Osteocyte (in vitro differentiated cells): ENCODE data around the gene TDP2. TPM values are rescaled to one million over a fixed set of nuclear protein-coding genes. Genes with fewer than 3 reads are reported as not detected.
"Not testable (repeated sequence)": the region's sequence is repeated elsewhere in the genome, so short reads cannot be mapped to it uniquely, and the experiment has no call there.

Source experiments
- DNase-seq: peaks from one replicate; pipeline ENCODE4 v3.0.0; 2021; ENCODE audit warnings: mixed read lengths; ENCODE audit not compliant: unreplicated experiment; ENCODE audit errors: extremely low spot score
- H3K27ac Mint-ChIP-seq: one replicate; pipeline ENCODE4 v1.8.0; 2021; ENCODE audit warnings: mild to moderate bottlenecking, mixed read lengths; ENCODE audit not compliant: unreplicated experiment
- H3K27me3 Mint-ChIP-seq: one replicate; pipeline ENCODE4 v1.8.0; 2021; ENCODE audit warnings: mixed read lengths; ENCODE audit not compliant: unreplicated experiment
- H3K36me3 Mint-ChIP-seq: one replicate; pipeline ENCODE4 v1.8.0; 2021; ENCODE audit warnings: mixed read lengths; ENCODE audit not compliant: unreplicated experiment
- H3K4me1 Mint-ChIP-seq: one replicate; pipeline ENCODE4 v1.8.0; 2021; ENCODE audit warnings: mixed read lengths; ENCODE audit not compliant: unreplicated experiment
- H3K4me3 Mint-ChIP-seq: one replicate; pipeline ENCODE4 v1.8.0; 2021; ENCODE audit warnings: mild to moderate bottlenecking, moderate library complexity, mixed read lengths; ENCODE audit not compliant: unreplicated experiment
- H3K9me3 Mint-ChIP-seq: one replicate; pipeline ENCODE4 v1.8.0; 2021; ENCODE audit warnings: mixed read lengths; ENCODE audit not compliant: unreplicated experiment
- CTCF ChIP-seq: fragments of 200-600 bp; sonication (generic); IDR thresholded peaks from 2 replicates; pipeline ENCODE4 v1.5.0; 2021; ENCODE audit warnings: antibody characterized with exemption, mild to moderate bottlenecking, moderate library complexity
- total RNA-seq: library from RNA; stranded (reverse); gene quantifications from 2 replicates; pipeline ENCODE4 v1.2.1, GENCODE V29; 2021

Gene TDP2
- total RNA-seq, 1 donor from 2014 or later: 31.5 TPM

- no peak for TF ChIP-seq CTCF
- H3K27ac Mint-ChIP-seq: no peak overlapping the region
- H3K4me1 Mint-ChIP-seq: peaks cover 12% of the 10 kb centered on the region
- no peak for DNase-seq
- H3K4me3 Mint-ChIP-seq: peak overlapping the region; percentile 77
- H3K27me3 Mint-ChIP-seq: peaks cover 20% of the 10 kb centered on the region
- H3K36me3 Mint-ChIP-seq: peaks cover 12% of the 10 kb centered on the region
- H3K9me3 Mint-ChIP-seq: no peaks in the 10 kb centered on the region
These were observed 19.9 kb downstream of the TDP2 start for GRCh38 chr6:24646771-24647170.

- no peaks in the 10 kb centered on the region for H3K36me3 Mint-ChIP-seq
- TF ChIP-seq CTCF: no peak
- no peak for DNase-seq
- H3K27ac Mint-ChIP-seq: no peak overlapping the region
- H3K27me3 Mint-ChIP-seq: peaks cover 30% of the 10 kb centered on the region
- H3K9me3 Mint-ChIP-seq: no peaks in the 10 kb centered on the region
- no peak overlapping the region for H3K4me3 Mint-ChIP-seq
- H3K4me1 Mint-ChIP-seq: peaks cover 12% of the 10 kb centered on the region
These were observed 22.3 kb downstream of the TDP2 start for GRCh38 chr6:24644377-24644776.

- Mint-ChIP-seq H3K4me1 (peaks cover 12% of the 10 kb centered on the region), H3K36me3 (no peaks in the 10 kb centered on the region), H3K4me3 (no peak overlapping the region), H3K27ac (no peak overlapping the region), H3K9me3 (peaks cover 4% of the 10 kb centered on the region), H3K27me3 (peaks cover 31% of the 10 kb centered on the region)
- no peak for DNase-seq
- TF ChIP-seq CTCF: no peak
These were observed 22.8 kb downstream of the TDP2 start for GRCh38 chr6:24643920-24644319.

GRCh38 chr6:24642061-24642460 lies 24.6 kb downstream of the TDP2 start:
- H3K4me1 Mint-ChIP-seq: peaks cover 12% of the 10 kb centered on the region
- peaks cover 10% of the 10 kb centered on the region for H3K9me3 Mint-ChIP-seq
- no peaks in the 10 kb centered on the region for H3K36me3 Mint-ChIP-seq
- H3K27me3 Mint-ChIP-seq: peaks cover 41% of the 10 kb centered on the region
- no peak for DNase-seq
- no peak overlapping the region for H3K27ac Mint-ChIP-seq
- H3K4me3 Mint-ChIP-seq: no peak overlapping the region
- TF ChIP-seq CTCF: no peak

GRCh38 chr6:24640631-24641030 lies 26.1 kb downstream of the TDP2 start:
- not testable (repeated sequence) for H3K4me3 Mint-ChIP-seq, H3K27ac Mint-ChIP-seq, H3K36me3 Mint-ChIP-seq, DNase-seq, H3K4me1 Mint-ChIP-seq
- H3K9me3 Mint-ChIP-seq: peaks cover 10% of the 10 kb centered on the region
- H3K27me3 Mint-ChIP-seq: peaks cover 51% of the 10 kb centered on the region

GRCh38 chr6:24640166-24640565 lies 26.5 kb downstream of the TDP2 start:
- Mint-ChIP-seq H3K27me3 (peaks cover 50% of the 10 kb centered on the region), H3K9me3 (peaks cover 10% of the 10 kb centered on the region), H3K4me3 (no peak overlapping the region), H3K4me1 (peaks cover under 1% of the 10 kb centered on the region), H3K36me3 (no peaks in the 10 kb centered on the region), H3K27ac (no peak overlapping the region)
- DNase-seq: no peak
- no peak for TF ChIP-seq CTCF
